ENCODE results near the gene HSPA4.

Gene HSPA4

GRCh38 chr5:133051061-133051541 is 712 bp upstream of the HSPA4 start:
- no peaks in the 10 kb centered on the region for H3K27me3 ChIP-seq (ENCODE audit: control insufficient read depth, insufficient read depth, low read length)
- peak overlapping the region; percentile 93 for H3K4me3 ChIP-seq (ENCODE audit: low read length)
- peak overlapping the region; percentile 98 for H3K9ac ChIP-seq (ENCODE audit: low read depth, low read length)
- peak overlapping the region; percentile 93 for H3K4me2 ChIP-seq (ENCODE audit: low read length)
- H3K4me1 ChIP-seq (ENCODE audit: control insufficient read depth, insufficient read depth, low read length), result peaks cover 29% of the 10 kb centered on the region
- H3K9me3 ChIP-seq (replicated peaks; ENCODE audit: low read length), result no peaks in the 10 kb centered on the region
- no peaks in the 10 kb centered on the region for H3K36me3 ChIP-seq (ENCODE audit: insufficient read depth, low read length)

GRCh38 chr5:133052317-133053175 is 733 bp downstream of the HSPA4 start:
- Histone ChIP-seq H3K9me3 (replicated peaks; ENCODE audit: low read length) (no peaks in the 10 kb centered on the region), H3K4me2 (ENCODE audit: low read length) (peak overlapping the region; percentile 82), H3K4me3 (ENCODE audit: low read length) (peak overlapping the region; percentile 93), H3K4me1 (ENCODE audit: control insufficient read depth, insufficient read depth, low read length) (peaks cover 26% of the 10 kb centered on the region), H3K9ac (ENCODE audit: low read depth, low read length) (peak overlapping the region; percentile 98), H3K27me3 (ENCODE audit: control insufficient read depth, insufficient read depth, low read length) (no peaks in the 10 kb centered on the region), H3K36me3 (ENCODE audit: insufficient read depth, low read length) (no peaks in the 10 kb centered on the region)

- H3K36me3 ChIP-seq (ENCODE audit: insufficient read depth, low read length), result no peaks in the 10 kb centered on the region
- H3K4me3 ChIP-seq (ENCODE audit: low read length), result peak overlapping the region; percentile 93
- H3K4me1 ChIP-seq (ENCODE audit: control insufficient read depth, insufficient read depth, low read length), result peaks cover 26% of the 10 kb centered on the region
- H3K27me3 ChIP-seq (ENCODE audit: control insufficient read depth, insufficient read depth, low read length), result no peaks in the 10 kb centered on the region
- peak overlapping the region; percentile 98 for H3K9ac ChIP-seq (ENCODE audit: low read depth, low read length)
- peak overlapping the region; percentile 82 for H3K4me2 ChIP-seq (ENCODE audit: low read length)
- H3K9me3 ChIP-seq (replicated peaks; ENCODE audit: low read length), result no peaks in the 10 kb centered on the region
These were observed 1.6 kb downstream of the HSPA4 start for GRCh38 chr5:133053448-133053847.

- no peak overlapping the region for H3K4me2 ChIP-seq (ENCODE audit: low read length)
- H3K4me3 ChIP-seq (ENCODE audit: low read length), result no peak overlapping the region
- no peaks in the 10 kb centered on the region for H3K27me3 ChIP-seq (ENCODE audit: control insufficient read depth, insufficient read depth, low read length)
- no peaks in the 10 kb centered on the region for H3K9me3 ChIP-seq (replicated peaks; ENCODE audit: low read length)
- H3K36me3 ChIP-seq (ENCODE audit: insufficient read depth, low read length), result no peaks in the 10 kb centered on the region
- H3K4me1 ChIP-seq (ENCODE audit: control insufficient read depth, insufficient read depth, low read length), result peaks cover 18% of the 10 kb centered on the region
- no peak overlapping the region for H3K9ac ChIP-seq (ENCODE audit: low read depth, low read length)
These were observed 3.1 kb downstream of the HSPA4 start for GRCh38 chr5:133054697-133055471.

- Histone ChIP-seq H3K9me3 (replicated peaks; ENCODE audit: low read length) (no peaks in the 10 kb centered on the region), H3K4me1 (ENCODE audit: control insufficient read depth, insufficient read depth, low read length) (peaks cover 8% of the 10 kb centered on the region), H3K36me3 (ENCODE audit: insufficient read depth, low read length) (no peaks in the 10 kb centered on the region), H3K27me3 (ENCODE audit: control insufficient read depth, insufficient read depth, low read length) (no peaks in the 10 kb centered on the region), H3K9ac (ENCODE audit: low read depth, low read length) (no peak overlapping the region), H3K4me3 (ENCODE audit: low read length) (no peak overlapping the region), H3K4me2 (ENCODE audit: low read length) (no peak overlapping the region)
These were observed 5.1 kb downstream of the HSPA4 start for GRCh38 chr5:133056891-133057290.

GRCh38 chr5:133059621-133060020 is 7.8 kb downstream of the HSPA4 start:
- no peaks in the 10 kb centered on the region for H3K4me1 ChIP-seq (ENCODE audit: control insufficient read depth, insufficient read depth, low read length)
- no peaks in the 10 kb centered on the region for H3K27me3 ChIP-seq (ENCODE audit: control insufficient read depth, insufficient read depth, low read length)
- H3K4me3 ChIP-seq (ENCODE audit: low read length), result no peak overlapping the region
- H3K36me3 ChIP-seq (ENCODE audit: insufficient read depth, low read length), result peaks cover 3% of the 10 kb centered on the region
- H3K4me2 ChIP-seq (ENCODE audit: low read length), result no peak overlapping the region
- no peaks in the 10 kb centered on the region for H3K9me3 ChIP-seq (replicated peaks; ENCODE audit: low read length)
- H3K9ac ChIP-seq (ENCODE audit: low read depth, low read length), result no peak overlapping the region

- Histone ChIP-seq H3K4me1 (ENCODE audit: control insufficient read depth, insufficient read depth, low read length) (no peaks in the 10 kb centered on the region), H3K36me3 (ENCODE audit: insufficient read depth, low read length) (peaks cover 26% of the 10 kb centered on the region), H3K9ac (ENCODE audit: low read depth, low read length) (no peak overlapping the region)
These were observed 10.5 kb downstream of the HSPA4 start for GRCh38 chr5:133062276-133062675.

DNA sequence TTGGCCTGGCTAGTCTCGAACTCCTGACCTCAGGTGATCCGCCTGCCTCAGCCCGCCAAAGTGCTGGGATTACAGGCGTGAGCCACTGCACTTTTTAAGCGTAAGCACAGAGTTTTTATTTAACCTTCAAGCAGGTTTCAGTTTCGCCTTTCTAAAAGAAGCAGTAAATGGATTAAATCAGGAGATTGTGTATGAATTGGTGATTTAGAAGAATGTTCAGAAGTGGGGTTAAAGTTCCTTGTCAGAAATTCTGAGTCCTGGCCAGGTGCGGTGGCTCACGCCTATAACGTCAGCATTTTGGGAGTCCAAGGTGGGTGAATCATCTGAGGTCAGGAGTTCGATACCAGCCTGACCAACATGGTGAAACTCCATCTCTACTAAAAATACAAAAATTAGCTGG is 12.2 kb downstream of the HSPA4 start:
- Histone ChIP-seq H3K4me2 (ENCODE audit: low read length) (no peak overlapping the region), H3K4me3 (ENCODE audit: low read length) (no peak overlapping the region), H3K27me3 (ENCODE audit: control insufficient read depth, insufficient read depth, low read length) (no peaks in the 10 kb centered on the region), H3K9me3 (replicated peaks; ENCODE audit: low read length) (no peaks in the 10 kb centered on the region), H3K4me1 (ENCODE audit: control insufficient read depth, insufficient read depth, low read length) (no peaks in the 10 kb centered on the region), H3K36me3 (ENCODE audit: insufficient read depth, low read length) (peaks cover 43% of the 10 kb centered on the region), H3K9ac (ENCODE audit: low read depth, low read length) (no peak overlapping the region)

More at GRCh38 chr5:133062276-133062675, 10.5 kb downstream of the HSPA4 start:
- no peaks in the 10 kb centered on the region for H3K9me3 ChIP-seq (replicated peaks; ENCODE audit: low read length)
- no peaks in the 10 kb centered on the region for H3K27me3 ChIP-seq (ENCODE audit: control insufficient read depth, insufficient read depth, low read length)
- H3K4me3 ChIP-seq (ENCODE audit: low read length), result no peak overlapping the region
- H3K4me2 ChIP-seq (ENCODE audit: low read length), result no peak overlapping the region

DNA sequence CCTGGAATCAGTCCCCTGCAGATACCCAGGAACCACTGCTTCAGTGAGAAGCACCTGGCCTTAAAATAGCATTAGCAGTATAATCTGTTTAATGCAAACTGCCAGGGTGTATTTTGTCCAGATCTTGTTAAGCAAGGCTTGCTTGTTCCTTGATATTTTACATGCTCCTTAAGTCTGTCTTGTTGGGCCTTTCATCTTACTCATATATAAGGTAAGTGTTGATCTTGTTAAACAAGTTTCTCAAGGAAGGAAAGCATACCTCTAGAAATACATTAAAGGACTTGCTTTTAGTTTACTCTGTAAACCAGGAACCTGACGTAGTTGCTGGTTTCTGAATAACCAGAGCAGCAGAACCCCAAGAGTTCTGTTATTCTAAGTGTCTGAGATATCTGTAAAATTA is 13.7 kb downstream of the HSPA4 start:
- Histone ChIP-seq H3K4me2 (ENCODE audit: low read length) (no peak overlapping the region), H3K27me3 (ENCODE audit: control insufficient read depth, insufficient read depth, low read length) (no peaks in the 10 kb centered on the region), H3K4me1 (ENCODE audit: control insufficient read depth, insufficient read depth, low read length) (no peaks in the 10 kb centered on the region), H3K36me3 (ENCODE audit: insufficient read depth, low read length) (peaks cover 57% of the 10 kb centered on the region), H3K9me3 (replicated peaks; ENCODE audit: low read length) (no peaks in the 10 kb centered on the region), H3K4me3 (ENCODE audit: low read length) (no peak overlapping the region), H3K9ac (ENCODE audit: low read depth, low read length) (no peak overlapping the region)

DNA sequence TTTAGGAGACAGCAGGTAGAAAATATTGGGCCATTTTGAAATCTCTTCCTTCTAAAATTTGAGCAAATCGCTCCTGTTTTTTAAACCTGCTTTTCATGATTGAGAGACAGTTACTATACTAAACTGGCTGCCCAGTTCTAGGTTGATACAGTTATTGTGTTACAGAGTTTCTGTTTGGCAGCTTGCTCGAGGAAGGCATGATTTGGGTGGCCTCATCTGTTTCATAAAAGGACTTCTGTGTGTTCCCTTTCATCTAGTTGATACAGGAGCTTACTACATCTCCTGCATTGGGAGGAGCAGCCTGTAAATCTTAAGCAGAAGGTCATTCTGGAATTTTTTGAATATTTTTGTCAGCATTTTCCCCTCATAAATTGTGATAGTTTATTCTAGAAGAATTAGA is 14.2 kb downstream of the HSPA4 start:
- H3K36me3 ChIP-seq (ENCODE audit: insufficient read depth, low read length), result peaks cover 62% of the 10 kb centered on the region
- H3K4me1 ChIP-seq (ENCODE audit: control insufficient read depth, insufficient read depth, low read length), result no peaks in the 10 kb centered on the region
- no peaks in the 10 kb centered on the region for H3K27me3 ChIP-seq (ENCODE audit: control insufficient read depth, insufficient read depth, low read length)
- no peak overlapping the region for H3K4me2 ChIP-seq (ENCODE audit: low read length)
- H3K4me3 ChIP-seq (ENCODE audit: low read length), result no peak overlapping the region
- H3K9me3 ChIP-seq (replicated peaks; ENCODE audit: low read length), result no peaks in the 10 kb centered on the region
- H3K9ac ChIP-seq (ENCODE audit: low read depth, low read length), result no peak overlapping the region

- no peak overlapping the region for H3K9ac ChIP-seq (ENCODE audit: low read depth, low read length)
- no peaks in the 10 kb centered on the region for H3K4me1 ChIP-seq (ENCODE audit: control insufficient read depth, insufficient read depth, low read length)
- H3K4me2 ChIP-seq (ENCODE audit: low read length), result no peak overlapping the region
- H3K27me3 ChIP-seq (ENCODE audit: control insufficient read depth, insufficient read depth, low read length), result no peaks in the 10 kb centered on the region
- H3K9me3 ChIP-seq (replicated peaks; ENCODE audit: low read length), result no peaks in the 10 kb centered on the region
- H3K36me3 ChIP-seq (ENCODE audit: insufficient read depth, low read length), result peaks cover 79% of the 10 kb centered on the region
- H3K4me3 ChIP-seq (ENCODE audit: low read length), result no peak overlapping the region
These were observed 20.2 kb downstream of the HSPA4 start for GRCh38 chr5:133072021-133072420.

Measured in skeletal muscle satellite cell (primary cell).